HepG2 (cell line): Measurements from ENCODE around the gene PLCB1. TPM values are rescaled to one million over a fixed set of nuclear protein-coding genes. Genes with fewer than 3 reads are reported as not detected.

Experiments used
- ATAC-seq: fragments of 200-7000 bp; cut with Tn5 transposase; 3 replicates; pipeline ENCODE4 v1.9.1; 2020; ENCODE audit warnings: mild to moderate bottlenecking, moderate library complexity
- BruUV-seq: library from RNA; stranded (reverse); fragments of 400-500 nt; replicated peaks from 2 replicates; lab custom pipeline; 2021; lab: Mats Ljungman, UMichigan
- CTCF ChIA-PET: fragments of 300-600 bp; formaldehyde crosslinking; extraction: SDS; loops from one replicate; lab custom pipeline; 2021; ENCODE audit warnings: low total read pairs, inconsistent platforms, low intra/inter-chr PET ratio; lab: Yijun Ruan, JAX
- POLR2A ChIA-PET: fragments of 350-600 bp; sonication (Branson Sonifier 250); formaldehyde crosslinking; loops from one replicate; lab custom pipeline; 2020; ENCODE audit warnings: antibody characterized with exemption, inconsistent platforms; lab: Yijun Ruan, JAX
- DNase-seq: peaks from one replicate; pipeline ENCODE4 v3.0.0-alpha.2; 2015; ENCODE audit warnings: low spot score
- FAIRE-seq: peaks from 3 replicates; lab custom pipeline; 2011; peaks lifted over from hg19 to GRCh38; lab: Jason Lieb, UNC
- H2AFZ ChIP-seq: one replicate; pipeline ENCODE4 v1.6.1; 2011; ENCODE audit warnings: low read length, inconsistent platforms
- H3K27ac ChIP-seq: fragments of 300-600 bp; 3 replicates; pipeline ENCODE4 v1.8.0; 2011; ENCODE audit warnings: mixed run types, mild to moderate bottlenecking, mixed read lengths, low read length, inconsistent platforms; ENCODE audit not compliant: insufficient read depth; ENCODE audit errors: extremely low read length
- H3K27me3 ChIP-seq, 2 experiments: fragments of 200-600 bp in 1 of 2; 2 replicates in 1 of 2; 3 replicates in 1 of 2; pipeline versions ENCODE4 v1.6.0 to v1.8.0; 2011; ENCODE audit warnings: low read length in 2 of 2, mild to moderate bottlenecking in 2 of 2, moderate library complexity in 2 of 2, inconsistent platforms in 1 of 2; ENCODE audit not compliant: insufficient read depth in 2 of 2, control insufficient read depth in 1 of 2
- H3K36me3 ChIP-seq, 2 experiments: fragments of 200-600 bp in 1 of 2; replicated peaks in 1 of 2; 2 replicates in 1 of 2; 3 replicates in 1 of 2; pipeline versions ENCODE4 v1.5.1 to v1.8.0; 2011; ENCODE audit warnings: low read length in 2 of 2, inconsistent platforms in 1 of 2; ENCODE audit not compliant: insufficient read depth in 2 of 2, control insufficient read depth in 1 of 2
- H3K4me1 ChIP-seq: 2 replicates; pipeline ENCODE4 v1.5.1; 2012; ENCODE audit warnings: low read length, inconsistent platforms; ENCODE audit not compliant: insufficient read depth
- H3K4me2 ChIP-seq: 2 replicates; pipeline ENCODE4 v1.6.0; 2011; ENCODE audit warnings: low read depth, low read length, inconsistent platforms
- H3K4me3 ChIP-seq, 3 experiments: fragments of 200-600 bp in 1 of 3; sonication (generic), shearing (Covaris generic) in 1 of 3; replicated peaks in 1 of 3; 2 replicates each; pipeline ENCODE4 v1.5.1; 2011 to 2016; ENCODE audit warnings: low read length in 3 of 3, inconsistent platforms in 2 of 3, low read depth in 2 of 3, mild to moderate bottlenecking in 2 of 3, control low read depth in 1 of 3, mixed read lengths in 1 of 3; ENCODE audit not compliant: insufficient read depth in 1 of 3
- H3K79me2 ChIP-seq: one replicate; pipeline ENCODE4 v1.6.1; 2011; ENCODE audit warnings: low read length, inconsistent platforms; ENCODE audit not compliant: insufficient read depth
- H3K9ac ChIP-seq: 2 replicates; pipeline ENCODE4 v1.6.0; 2011; ENCODE audit warnings: mild to moderate bottlenecking, low read depth, low read length, inconsistent platforms; ENCODE audit not compliant: insufficient read depth
- H3K9me3 ChIP-seq: 2 replicates; pipeline ENCODE4 v1.5.1; 2012; ENCODE audit warnings: mild to moderate bottlenecking, low read length
- H4K20me1 ChIP-seq: 2 replicates; pipeline ENCODE4 v1.6.0; 2011; ENCODE audit warnings: inconsistent platforms, mild to moderate bottlenecking, low read length, moderate library complexity; ENCODE audit not compliant: insufficient read depth
- MAFF ChIP-seq: IDR thresholded peaks from 2 replicates; pipeline ENCODE4 v1.6.1; 2011; ENCODE audit warnings: low read depth, low read length, improper control_type of control experiment
- PRMT3 ChIP-seq: sonication (generic); formaldehyde crosslinking; IDR thresholded peaks from 2 replicates; pipeline ENCODE4 v1.8.1; 2022; ENCODE audit warnings: low read depth, mild to moderate bottlenecking, moderate library complexity, missing genetic modification reagents, borderline replicate concordance
- THYN1 ChIP-seq: sonication (generic); formaldehyde crosslinking; IDR thresholded peaks from 2 replicates; pipeline ENCODE4 v1.8.1; 2023; ENCODE audit warnings: low read depth, mild to moderate bottlenecking, moderate library complexity, missing genetic modification reagents, borderline replicate concordance
- ZNF24 ChIP-seq: fragments of 450-650 bp; IDR thresholded peaks from 2 replicates; pipeline ENCODE4 v1.6.1; 2017; ENCODE audit warnings: antibody characterized with exemption, mild to moderate bottlenecking
- ZNF33A ChIP-seq: sonication (generic); formaldehyde crosslinking; IDR thresholded peaks from 2 replicates; pipeline ENCODE4 v1.5.1; 2020; ENCODE audit warnings: missing genetic modification reagents, mild to moderate bottlenecking, moderate library complexity, borderline replicate concordance
- ZNF570 ChIP-seq: sonication (generic); formaldehyde crosslinking; IDR thresholded peaks from 2 replicates; pipeline ENCODE4 v1.4.0; 2020; ENCODE audit warnings: mild to moderate bottlenecking, missing genetic modification reagents, borderline replicate concordance
- ZNF652 ChIP-seq: IDR thresholded peaks from 2 replicates; pipeline ENCODE4 v1.6.1; 2016; ENCODE audit warnings: low read depth, borderline replicate concordance
- WGBS: methylation state at CpG from one replicate; pipeline ENCODE4 v1.1.6; 2017; ENCODE audit warnings: low lambda C conversion rate; 5-methylcytosine and 5-hydroxymethylcytosine counted together
- in situ Hi-C: cut with HindIII; loops from 2 replicates; pipeline ENCODE4 v1.10.0; 2017; ENCODE audit warnings: low pct_unique_long_range_greater_than_20kb; ENCODE audit not compliant: extremely low pct_ligation_motif_present
- intact Hi-C: fragments of 100-400 bp; cut with micrococcal nuclease; formaldehyde crosslinking; loops from one replicate; pipeline ENCODE4 v1.10.0; 2022; ENCODE audit not compliant: unreplicated experiment
- polyA plus RNA-seq, 8 experiments: library from polyadenylated mRNA; depleted of rRNA in 3 of 8; stranded (reverse) in 7 of 8; unstranded in 1 of 8; fragments of >200 nt; fragmentation: Illumina TruSeq in 4 of 8; extraction: Trizol in 4 of 8; gene quantifications; 2 replicates each; pipeline versions ENCODE4 v1.2.1 to v1.2.3, GENCODE V29; 2011 to 2016; ENCODE audit warnings: low read depth in 4 of 8, missing spikeins in 1 of 8, mixed read lengths in 1 of 8; ENCODE audit not compliant: insufficient read depth in 1 of 8
- total RNA-seq, 5 experiments: library from RNA; depleted of rRNA; stranded (reverse); fragments of >200 nt; fragmentation: Illumina TruSeq; extraction: Trizol; gene quantifications; 2 replicates each; pipeline ENCODE4 v1.2.3, GENCODE V29; 2016; ENCODE audit warnings: low read depth in 1 of 5

Gene PLCB1
- total and polyA plus RNA-seq, 2 of the 13 experiments (the other 11 are each of a cell fraction or from before 2014, with no cell fraction given): 42.4 to 55.9 TPM

GRCh38 chr20:8172191-8172590 is 40.1 kb downstream of the PLCB1 start (continued):
- TF ChIP-seq PRMT3 (CRISPR knock-in tag) (no peak), ZNF24 (0 out of 2 replicates have a peak, but pooled peaks have one; percentile 27), THYN1 (CRISPR knock-in tag) (no peak), MAFF (0 out of 2 replicates have a peak, but pooled peaks have one; percentile 28)

GRCh38 chr20:8175741-8176675 is 43.9 kb downstream of the PLCB1 start:
- H2AFZ ChIP-seq: no peak overlapping the region
- peaks cover 9% of the 10 kb centered on the region; the same call in 1 of the 2 replicates for H3K4me1 ChIP-seq
- BruUV-seq: no TSS peak
- FAIRE-seq (no peak), DNase-seq (no peak)
- H3K9me3 ChIP-seq: no peaks in the 10 kb centered on the region
- CTCF ChIA-PET: no interaction called here
- no peak overlapping the region for H3K4me2 ChIP-seq
- H3K27me3 ChIP-seq: no peaks in the 10 kb centered on the region
- no peak overlapping the region for H3K4me3 ChIP-seq
- peaks cover 9 to 12% of the 10 kb centered on the region in 2 experiments; a peak in 4 of 5 replicates for H3K36me3 ChIP-seq
- no peak overlapping the region for H3K27ac ChIP-seq
- in situ Hi-C loops: no loop called here
- H3K9ac ChIP-seq: no peak overlapping the region
- no peaks in the 10 kb centered on the region; the same call in 1 of the 2 replicates for H4K20me1 ChIP-seq
- WGBS: 95% methylated on average over 6 of the region's 6 CpGs
- no peak for TF ChIP-seq ZNF33A (CRISPR knock-in tag)
- no peak for TF ChIP-seq ZNF570
- 0 out of 2 replicates have a peak, but pooled peaks have one; percentile 54 for TF ChIP-seq ZNF652 (CRISPR knock-in tag)
- TF ChIP-seq, all 625 proteins: peak for 1
- POLR2A ChIA-PET: no interaction called here
- ATAC-seq: no peak
- peaks cover 37% of the 10 kb centered on the region for H3K79me2 ChIP-seq
- intact Hi-C loops: no loop called here
